ENCODE data around the gene CLCN5.
"Not testable (repeated sequence)": the region's sequence is repeated elsewhere in the genome, so short reads cannot be mapped to it uniquely, and the experiment has no call there.

CLCN5 gene

DNA sequence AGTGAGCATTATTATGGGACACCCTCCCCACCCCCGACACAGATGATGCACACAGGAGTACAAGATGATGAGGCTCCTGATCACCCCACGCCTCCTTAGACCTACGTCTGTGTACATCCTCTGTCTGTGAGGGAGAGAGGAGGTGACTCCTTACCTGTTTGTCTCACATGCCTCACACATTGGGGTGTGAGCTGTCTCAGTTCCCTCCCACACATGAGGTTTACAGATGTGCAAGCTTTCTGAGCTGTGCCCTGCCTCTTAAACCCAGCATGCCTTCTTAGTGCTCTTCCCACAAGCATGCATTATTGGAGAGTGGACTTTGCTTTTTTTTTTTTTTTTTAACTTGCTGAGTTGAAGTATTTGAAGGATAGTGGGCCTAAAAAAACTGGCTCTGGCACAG is 76.7 kb downstream of the CLCN5 start:
- no peak for DNase-seq

GRCh38 chrX:50000937-50001542 is 78.6 kb downstream of the CLCN5 start:
- DNase-seq, result no peak

DNA sequence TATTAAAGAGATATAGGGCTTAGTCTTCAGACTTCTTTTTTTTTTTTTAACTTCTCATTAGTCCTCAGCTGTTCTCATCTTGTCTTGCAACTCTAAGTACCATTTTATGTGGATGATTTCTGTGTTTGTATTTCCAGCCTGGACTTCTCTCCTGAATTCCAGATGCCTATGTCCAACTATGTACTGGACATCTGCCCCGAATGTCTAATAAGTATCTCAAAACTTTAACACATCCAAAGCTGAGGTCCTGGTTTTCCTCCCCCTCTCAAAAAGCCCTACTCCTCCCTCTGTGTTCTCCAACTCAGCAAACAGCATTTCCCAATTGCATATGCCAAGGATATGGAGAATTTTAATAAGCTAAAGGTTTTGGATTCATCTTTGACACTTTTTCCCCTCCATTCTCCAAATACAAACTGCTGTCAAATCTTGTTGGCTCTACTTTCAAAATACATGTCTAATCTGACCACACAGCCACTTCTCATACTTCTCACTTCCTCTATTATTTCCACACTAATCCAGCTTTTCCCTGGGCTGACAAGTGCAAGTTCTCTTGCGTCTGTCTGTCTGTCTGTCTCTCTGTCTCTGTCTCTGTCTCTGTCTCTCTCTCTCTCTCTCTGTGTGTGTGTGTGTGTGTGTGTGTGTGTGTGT is 79.8 kb downstream of the CLCN5 start:
- DNase-seq, result no peak

DNA sequence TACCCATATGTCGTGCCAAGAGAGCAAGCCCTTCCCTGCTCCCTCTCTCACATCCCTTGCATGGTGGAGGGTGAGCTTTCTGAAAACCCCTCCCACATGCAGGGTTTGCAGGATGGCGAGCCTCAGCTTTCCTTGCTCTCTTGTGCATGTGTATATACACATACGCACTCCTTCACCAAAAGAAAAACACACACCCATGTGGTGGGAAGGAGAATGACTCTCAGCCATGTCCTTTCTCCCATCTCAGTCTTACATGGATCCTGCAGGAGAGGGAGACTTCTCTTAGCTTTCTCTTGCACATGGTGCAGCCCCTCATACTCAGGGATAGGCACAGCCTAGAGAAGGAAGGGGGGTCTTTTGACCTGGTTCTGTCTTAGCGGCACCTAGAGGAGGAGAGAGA is 81.1 kb downstream of the CLCN5 start:
- DNase-seq, result no peak

GRCh38 chrX:50003927-50004326 is 81.5 kb downstream of the CLCN5 start:
- DNase-seq, result no peak

GRCh38 chrX:50025591-50025990 is 103.2 kb downstream of the CLCN5 start:
- not testable (repeated sequence) for DNase-seq

DNA sequence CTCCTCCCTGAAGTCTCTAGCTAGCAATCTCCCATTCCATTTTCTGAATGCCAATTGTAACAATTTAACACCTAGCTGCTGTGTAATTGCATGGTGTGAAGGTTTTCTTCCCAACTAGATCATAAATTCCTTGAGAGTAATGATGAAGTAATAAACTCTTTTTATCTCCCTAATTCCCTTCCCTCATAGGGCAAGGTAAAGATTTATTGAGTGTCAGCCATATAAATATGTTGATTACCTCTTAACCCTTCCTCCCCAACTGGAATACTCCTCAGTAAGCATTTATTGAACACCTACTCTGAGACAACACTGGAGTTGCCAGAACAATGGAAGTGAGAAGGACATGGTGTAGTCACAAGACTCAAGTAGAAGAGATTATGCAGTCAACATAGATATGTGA is 112.7 kb downstream of the CLCN5 start:
- no peak for DNase-seq

DNA sequence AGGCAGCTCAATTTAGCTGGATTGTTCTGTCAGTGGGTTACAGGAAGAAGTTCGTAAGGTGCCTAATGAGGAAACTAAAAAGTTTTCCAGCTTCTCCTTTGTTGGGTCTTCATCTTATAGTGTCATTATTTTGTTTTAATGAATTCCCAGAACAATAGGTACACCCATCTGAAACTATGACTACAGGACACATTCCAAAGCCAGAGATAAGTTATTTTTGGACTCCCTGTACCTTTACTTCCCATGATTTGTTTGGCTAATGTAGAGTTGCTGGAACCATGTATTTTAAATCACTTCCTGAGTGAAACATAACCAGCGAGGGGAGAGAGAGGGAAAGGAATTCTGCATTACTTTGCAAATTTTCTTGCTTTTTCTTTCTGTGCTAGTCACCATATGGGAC is 114.0 kb downstream of the CLCN5 start:
- DNase-seq, result no peak

- DNase-seq, result no peak
Measured at GRCh38 chrX:50045823-50046222, 123.4 kb downstream of the CLCN5 start.

DNA sequence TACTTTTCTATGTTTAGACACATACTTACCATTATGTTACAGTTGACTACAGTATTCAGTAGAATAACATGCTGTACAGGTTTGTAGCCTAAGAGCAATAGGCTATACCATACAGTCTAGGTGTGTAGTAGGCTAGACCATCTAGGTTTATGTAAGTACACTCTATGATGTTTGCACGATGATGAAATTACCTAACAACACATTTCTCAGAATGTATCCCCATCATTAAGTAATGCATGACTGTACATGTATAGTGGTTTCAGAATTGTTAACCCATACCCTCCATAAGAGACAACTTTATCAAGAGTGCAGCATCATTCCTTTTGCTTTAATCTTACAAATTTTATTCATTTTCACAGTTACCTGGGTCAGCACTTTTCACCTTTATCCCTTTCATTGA is 126.8 kb downstream of the CLCN5 start:
- peak; percentile 2 for DNase-seq

GRCh38 chrX:50054147-50054546 is 131.8 kb downstream of the CLCN5 start:
- no peak for DNase-seq

DNA sequence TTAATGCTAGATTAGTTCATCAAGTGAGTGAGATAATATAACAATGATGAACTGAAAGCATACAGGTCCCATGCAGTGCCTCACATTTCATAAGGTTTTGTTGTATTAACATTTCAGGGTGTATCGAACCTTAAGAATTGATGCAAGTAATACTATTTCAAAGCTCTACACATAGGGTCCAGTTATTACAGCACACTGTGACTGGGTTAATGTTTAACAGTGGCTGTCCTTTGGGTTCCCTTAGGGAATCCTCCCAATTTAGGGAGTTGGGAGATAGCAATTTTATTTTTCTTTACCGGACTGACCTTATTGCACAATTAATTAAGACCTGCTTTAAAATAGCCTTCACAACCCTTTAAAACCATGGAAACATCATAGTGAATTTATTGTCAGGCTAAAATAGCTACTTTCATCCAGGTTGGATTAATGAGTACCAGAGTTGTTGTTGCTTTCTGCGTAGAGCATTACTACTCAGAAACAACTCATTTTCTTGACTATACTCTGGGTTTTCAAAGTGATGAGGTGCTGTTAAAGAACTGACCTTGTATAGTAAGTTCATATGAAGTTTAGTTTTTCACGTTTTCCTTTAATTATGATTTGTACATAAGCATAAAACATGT is 144.0 kb downstream of the CLCN5 start:
- DNase-seq, result no peak

DNA sequence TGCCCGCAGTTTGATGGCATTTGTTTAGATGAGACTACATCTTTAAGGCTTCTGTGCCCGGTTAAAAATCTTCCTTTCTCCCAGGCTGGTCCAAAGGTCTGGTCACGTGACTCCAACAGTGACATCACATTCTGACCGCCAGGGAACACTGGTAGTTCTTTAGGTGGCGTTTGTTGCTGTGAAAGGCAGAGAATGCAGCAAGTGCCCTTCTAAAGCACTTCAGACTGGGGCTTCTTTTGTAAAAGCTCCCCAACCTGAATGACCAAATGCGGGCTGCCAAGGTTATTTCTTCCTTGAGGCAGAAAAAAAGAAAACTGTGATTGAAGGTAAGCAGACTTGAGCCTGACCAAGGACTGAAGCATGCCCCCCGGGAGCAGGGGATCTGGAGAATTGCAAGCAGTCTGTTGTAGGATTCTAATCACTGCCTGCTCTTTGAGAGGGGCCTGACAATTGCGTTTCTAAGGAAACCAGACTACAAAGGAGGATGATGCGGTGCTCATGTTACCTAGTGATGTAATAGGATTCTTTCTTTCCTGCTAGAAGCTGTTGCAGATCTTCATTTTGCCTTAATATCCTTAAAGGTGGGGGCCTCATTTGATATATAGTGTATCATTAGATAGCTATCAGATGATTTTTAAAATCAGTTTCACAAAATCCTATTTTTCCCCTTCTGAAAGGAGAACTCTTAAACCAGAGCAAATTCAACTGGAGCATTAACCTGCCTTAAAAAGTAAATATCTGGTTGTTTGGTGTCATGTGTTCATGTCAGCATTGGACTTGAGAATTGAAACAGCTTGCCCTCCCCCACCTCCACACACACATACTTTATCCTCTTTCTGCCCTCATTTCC is 145.3 kb downstream of the CLCN5 start:
- no peak for DNase-seq

DNA sequence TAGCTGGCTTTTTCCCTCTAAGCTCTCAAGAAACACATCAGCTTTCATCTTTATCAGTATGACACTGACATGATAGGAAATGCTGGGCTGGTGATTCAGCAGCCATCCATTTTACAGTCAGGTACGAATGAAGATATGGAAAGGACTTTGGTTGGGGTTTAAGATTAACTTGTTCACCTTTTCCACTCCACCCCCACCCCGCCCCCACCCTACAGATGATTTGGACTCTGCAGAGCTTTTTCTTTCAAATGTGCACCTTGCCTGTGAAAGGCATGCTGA is 145.8 kb downstream of the CLCN5 start:
- DNase-seq, result no peak

- DNase-seq, result no peak
Measured at GRCh38 chrX:50068893-50069292, 146.5 kb downstream of the CLCN5 start.

GRCh38 chrX:50071494-50071893 is 149.1 kb downstream of the CLCN5 start:
- DNase-seq, result no peak

GRCh38 chrX:50072110-50072509 is 149.7 kb downstream of the CLCN5 start:
- DNase-seq, result no peak

DNA sequence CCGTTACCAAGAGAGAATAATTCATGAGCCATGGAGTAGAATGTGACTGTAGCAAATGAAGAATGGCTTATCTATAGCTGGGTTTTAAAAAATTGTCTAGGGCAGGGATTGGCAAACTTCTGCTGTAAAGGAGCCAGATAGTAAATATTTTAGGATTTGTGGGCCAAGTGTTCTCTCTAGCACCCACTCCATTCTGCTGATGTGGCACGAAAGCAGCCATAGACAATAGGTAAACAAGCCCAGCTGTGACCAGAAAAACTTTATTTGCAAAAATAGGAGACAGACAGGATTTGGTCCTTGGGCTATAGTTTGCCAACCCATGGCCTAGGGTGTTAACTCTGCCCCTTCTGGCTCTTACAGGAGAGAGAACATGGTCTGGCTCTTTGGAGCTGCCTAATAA is 151.2 kb downstream of the CLCN5 start:
- no peak for DNase-seq

DNA sequence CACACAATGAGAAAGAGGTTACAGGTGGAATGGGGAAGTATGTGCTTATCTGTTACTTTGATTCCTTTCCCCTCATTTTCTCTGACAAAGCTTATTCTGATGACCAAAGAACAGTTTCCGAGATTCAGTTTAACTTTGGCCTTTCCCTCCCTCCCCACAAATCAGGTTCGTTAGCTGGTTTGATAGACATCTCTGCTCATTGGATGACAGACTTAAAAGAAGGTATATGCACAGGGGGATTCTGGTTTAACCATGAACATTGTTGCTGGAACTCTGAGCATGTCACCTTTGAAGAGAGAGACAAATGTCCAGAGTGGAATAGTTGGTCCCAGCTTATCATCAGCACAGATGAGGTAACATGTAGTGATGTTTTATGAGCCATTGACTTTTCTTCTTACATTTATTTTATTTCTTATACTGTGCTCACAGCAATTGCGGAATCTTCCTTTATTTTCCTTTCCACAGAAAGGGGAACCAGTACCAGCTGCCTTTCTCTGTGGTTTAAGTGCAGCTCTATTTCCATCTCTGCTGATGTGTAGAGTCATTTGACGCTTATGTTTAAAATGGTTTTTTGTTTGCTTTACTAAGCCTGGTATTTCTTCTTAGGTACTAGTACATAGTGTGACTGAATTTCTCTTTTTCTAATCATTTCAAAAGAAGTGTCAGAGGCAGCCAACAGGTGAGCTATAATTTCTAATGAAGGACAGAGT is 153.4 kb downstream of the CLCN5 start:
- DNase-seq, result no peak

DNA sequence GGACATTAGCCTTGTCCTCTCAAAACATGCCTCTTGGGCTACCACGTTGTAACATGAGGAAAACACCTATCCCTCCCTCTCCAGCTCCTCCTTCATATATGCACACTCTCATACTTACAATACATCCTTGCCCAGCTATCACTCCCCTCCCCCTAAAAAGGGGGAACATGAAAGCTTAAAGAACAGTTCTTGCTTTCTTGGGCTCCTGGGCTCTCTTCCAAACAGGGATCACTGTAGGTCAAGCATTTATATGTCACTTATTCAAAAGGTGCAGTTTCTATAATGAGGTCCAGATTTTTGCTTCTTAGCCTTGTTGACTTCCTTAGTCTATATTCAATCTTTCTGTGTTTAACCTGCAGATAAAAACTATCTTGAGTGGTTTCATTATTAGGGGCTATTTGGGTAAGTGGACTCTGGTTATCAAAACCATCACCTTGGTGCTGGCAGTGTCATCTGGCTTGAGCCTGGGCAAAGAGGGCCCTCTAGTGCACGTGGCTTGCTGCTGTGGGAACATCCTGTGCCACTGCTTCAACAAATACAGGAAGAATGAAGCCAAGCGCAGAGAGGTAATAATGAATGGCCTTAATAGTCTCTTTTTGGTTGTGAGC is 159.0 kb downstream of the CLCN5 start:
- DNase-seq, result no peak

- no peak for DNase-seq
Measured at GRCh38 chrX:50082741-50083140, 160.3 kb downstream of the CLCN5 start.

- no peak for DNase-seq
Measured at GRCh38 chrX:50088645-50089044, 166.2 kb downstream of the CLCN5 start.

DNA sequence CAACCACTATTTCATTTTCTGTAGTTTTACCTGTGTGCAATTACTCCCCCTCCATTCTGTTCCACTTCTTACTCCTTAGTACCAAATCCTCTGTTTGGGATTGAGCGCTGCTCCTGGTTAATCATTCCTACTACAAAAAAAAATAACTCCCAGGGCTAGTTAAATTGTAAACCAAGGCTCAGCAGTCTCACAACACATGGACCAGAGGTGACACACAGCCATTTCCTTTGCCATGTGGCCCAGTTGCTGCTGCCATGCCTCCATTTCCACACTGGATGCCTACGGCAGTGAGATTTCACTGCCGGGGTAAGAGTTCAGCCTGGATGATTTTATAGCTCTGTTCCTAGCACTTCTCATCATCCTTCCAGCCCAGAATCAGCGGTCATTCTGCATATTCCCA is 171.2 kb downstream of the CLCN5 start:
- DNase-seq, result no peak

Data from activated CD4-positive, alpha-beta T cell treated with anti-CD3 and anti-CD28 coated beads, Interleukin-2, amount 50 U/mL, for 16 hours (primary cell).